Right renal pelvis (tissue), 4 donors: ENCODE data around the gene ERC2. TPM values are rescaled to one million over a fixed set of nuclear protein-coding genes. Genes with fewer than 3 reads are reported as not detected.

ENCODE experiments used
- DNase-seq, 4 donors: peaks; one replicate each; pipeline ENCODE4 v3.0.0-alpha.2; 2013; ENCODE audit warnings: low read depth in 4 of 4, low spot score in 3 of 4, missing footprints in 1 of 4
- polyA plus RNA-seq, 4 donors: library from polyadenylated mRNA; unstranded; fragments of 120-200 nt; gene quantifications; one replicate each; pipeline ENCODE4 v1.2.1, GENCODE V29; 2013; ENCODE audit not compliant: insufficient read length in 4 of 4

ERC2 gene
- polyA plus RNA-seq, 4 donors: 2.3 to 3.4 (median 3.0) TPM

DNA sequence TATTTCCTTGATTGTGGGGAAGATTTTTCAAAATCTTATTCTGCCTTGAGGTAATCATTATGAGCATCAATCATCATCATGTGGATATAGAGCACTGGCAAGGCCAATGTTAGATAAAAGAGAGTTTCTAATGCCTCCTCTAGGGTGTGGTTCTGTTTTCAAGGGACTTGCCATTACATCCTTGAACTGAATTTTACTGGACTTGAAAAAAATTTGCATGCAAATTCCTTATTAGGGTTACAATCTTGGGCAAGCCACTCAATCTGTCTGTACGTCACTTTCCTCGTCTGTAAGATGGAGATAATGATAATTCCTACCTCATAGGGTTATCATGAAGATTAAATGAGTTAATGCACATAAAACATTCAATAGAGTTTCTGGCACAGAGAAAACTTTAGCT is 825.0 kb downstream of the ERC2 start:
- DNase-seq: no peak

DNA sequence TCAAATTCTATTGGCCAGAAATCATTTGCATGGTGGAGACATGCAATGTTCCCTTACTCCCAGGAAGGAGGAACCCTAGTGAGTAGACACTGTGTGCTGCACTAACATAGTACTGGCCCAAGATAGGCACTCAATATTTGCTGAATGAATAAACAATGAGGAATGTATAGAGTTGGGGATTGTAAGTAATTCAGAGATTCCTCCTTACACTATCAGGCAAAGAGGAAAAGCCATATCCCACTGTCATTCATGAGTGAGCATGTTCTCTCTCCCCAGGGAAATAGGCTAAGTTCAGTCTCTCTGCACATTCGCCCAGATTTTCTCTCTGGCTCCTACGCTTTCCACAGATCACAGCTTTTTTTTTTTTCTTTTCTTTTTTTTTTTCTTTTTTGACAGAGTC is 826.3 kb downstream of the ERC2 start:
- no peak for DNase-seq

DNA sequence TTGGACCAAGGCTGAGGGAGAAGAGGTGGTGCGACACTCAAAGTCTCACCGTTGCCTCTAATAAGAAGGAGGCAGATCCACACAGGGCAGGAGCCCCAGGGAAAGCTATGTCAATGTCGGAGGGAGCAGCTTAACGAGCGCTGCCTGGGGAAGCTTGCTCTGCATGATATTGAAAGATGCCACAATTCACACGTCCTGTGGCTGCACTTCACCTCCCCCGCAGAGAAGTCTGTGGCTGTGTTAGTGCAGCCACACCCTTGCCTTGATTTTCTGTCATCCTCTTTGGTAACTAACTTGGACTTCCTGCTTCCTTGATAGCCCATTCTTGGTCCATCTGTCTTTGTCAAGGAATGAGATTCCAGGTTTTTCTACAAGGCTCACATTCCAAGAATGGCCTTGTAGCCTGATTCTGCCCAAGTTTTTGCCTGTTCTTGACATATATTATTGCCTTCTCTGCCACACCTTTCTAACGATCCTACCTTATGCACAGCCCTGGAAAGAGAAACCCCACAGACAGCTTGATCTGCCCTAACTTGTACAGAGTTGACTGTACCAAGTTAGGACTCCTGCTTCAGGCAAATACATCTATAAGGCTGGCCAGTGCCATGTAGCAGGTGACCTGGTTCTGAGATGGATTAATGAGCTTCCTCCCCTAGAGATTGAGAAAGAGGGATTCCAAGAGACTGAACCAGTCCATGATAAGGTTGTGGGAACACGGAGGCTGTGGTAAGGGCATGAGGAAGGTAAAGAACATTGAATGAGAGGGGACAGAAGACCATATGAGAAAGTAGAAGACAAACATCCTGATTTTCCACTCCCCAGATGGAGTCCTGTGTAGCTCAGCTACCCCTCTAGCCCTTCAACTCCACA is 828.1 kb downstream of the ERC2 start:
- DNase-seq: no peak

DNA sequence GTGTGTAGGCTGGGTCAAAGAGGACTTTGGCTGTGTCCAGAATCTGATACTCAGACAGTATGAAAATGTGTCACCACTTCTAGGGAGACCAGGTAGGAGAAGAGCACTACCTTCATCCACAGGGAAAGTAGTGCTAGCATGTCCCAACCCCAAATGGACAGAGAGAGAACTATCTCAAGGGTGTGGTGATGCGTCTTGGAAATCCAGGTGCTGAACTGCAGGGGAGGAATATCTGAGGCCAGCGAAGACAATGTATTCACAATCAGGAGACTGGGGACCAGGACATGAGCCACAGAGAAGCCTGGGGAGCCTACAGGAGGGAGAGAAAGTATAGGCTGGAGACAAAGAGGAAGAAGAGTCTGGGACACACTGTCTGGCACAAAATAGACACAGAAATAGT is 829.1 kb downstream of the ERC2 start:
- DNase-seq: no peak

- no peak for DNase-seq
Measured at GRCh38 chr3:55637906-55638638, 830.2 kb downstream of the ERC2 start.

- no peak for DNase-seq
Measured at GRCh38 chr3:55636300-55637195, 831.7 kb downstream of the ERC2 start.

- DNase-seq: no peak
Measured at GRCh38 chr3:55634345-55634744, 833.9 kb downstream of the ERC2 start.

DNA sequence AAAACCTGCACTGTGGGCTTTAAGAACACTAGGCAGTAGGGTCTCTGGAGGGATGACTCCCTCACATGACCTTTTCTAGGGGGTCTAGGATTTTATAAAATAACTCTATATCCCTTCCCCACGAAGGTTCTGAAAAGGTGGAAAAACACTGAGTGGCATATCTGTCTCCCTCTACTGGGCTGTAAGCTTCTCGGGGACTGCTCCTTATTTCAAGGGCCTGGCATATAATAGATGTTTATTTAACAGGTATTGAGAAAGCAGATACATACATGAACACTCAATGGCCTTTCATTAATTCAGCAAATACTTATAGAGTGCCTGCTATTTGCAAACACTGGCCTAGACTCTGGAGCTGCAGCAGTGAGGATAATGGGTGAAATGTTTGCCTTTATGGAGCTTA is 834.9 kb downstream of the ERC2 start:
- no peak for DNase-seq

- no peak for DNase-seq
Measured at GRCh38 chr3:55631766-55632331, 836.4 kb downstream of the ERC2 start.

- no peak for DNase-seq
Measured at GRCh38 chr3:55630921-55631299, 837.4 kb downstream of the ERC2 start.

GRCh38 chr3:55630280-55630920 is 837.9 kb downstream of the ERC2 start:
- no peak for DNase-seq

DNA sequence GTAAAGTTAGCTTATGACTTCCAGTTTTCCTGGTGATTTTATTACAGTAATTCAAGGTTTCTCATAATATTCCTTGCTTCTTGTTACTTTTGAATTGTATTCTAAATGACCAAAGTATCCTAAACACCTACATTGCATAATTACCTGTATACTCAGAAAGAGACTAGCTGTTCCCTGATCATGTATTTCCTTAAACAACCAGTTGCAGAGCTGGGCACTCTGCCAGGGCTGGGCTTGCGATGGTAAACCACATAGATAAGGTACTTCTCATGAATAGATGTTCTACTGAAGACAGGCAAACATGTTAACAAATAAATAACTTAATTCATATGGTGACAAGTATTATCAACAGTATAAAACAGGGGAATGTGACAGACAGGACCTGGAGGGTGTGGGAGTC is 838.8 kb downstream of the ERC2 start:
- no peak for DNase-seq

- no peak for DNase-seq
Measured at GRCh38 chr3:55626279-55626665, 842.0 kb downstream of the ERC2 start.

DNA sequence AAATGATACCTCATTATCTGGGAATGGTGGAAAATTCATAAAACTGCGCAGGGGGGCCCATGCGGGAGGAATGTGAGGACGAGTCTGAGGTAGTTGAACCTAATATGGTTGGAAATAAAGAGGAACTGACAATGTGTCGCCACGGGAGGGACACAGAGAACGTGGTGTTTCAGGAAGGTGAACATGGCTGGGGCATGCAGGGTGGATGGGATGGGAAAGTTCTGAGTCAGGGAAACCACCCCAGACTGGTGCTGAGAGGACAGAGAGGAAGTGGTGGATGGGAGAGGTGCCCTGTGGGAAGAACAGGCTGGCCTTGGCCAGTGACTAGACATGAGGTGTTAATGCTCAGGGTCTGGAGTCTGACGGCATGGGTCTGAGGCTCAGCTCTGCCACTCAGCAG is 844.0 kb downstream of the ERC2 start:
- DNase-seq: no peak

DNA sequence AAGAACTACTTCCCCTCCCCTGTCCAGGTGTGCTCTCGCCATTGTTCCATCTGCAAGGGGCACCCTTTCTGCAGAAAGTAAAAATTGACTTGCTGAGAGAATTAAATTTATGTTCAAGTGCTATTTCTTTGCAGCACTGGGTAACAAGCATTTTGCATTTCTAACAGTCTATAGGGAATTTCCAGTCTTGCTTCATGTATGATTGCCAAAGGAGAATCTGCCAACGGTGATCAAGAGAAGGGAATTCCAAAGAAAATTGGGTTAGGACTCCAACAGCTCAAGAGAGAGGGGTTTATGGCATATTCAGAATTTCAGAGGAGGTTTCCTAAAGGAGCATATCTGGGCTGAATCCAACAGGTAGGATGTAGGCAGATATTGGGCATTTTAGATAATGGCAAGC is 844.5 kb downstream of the ERC2 start:
- no peak for DNase-seq

DNA sequence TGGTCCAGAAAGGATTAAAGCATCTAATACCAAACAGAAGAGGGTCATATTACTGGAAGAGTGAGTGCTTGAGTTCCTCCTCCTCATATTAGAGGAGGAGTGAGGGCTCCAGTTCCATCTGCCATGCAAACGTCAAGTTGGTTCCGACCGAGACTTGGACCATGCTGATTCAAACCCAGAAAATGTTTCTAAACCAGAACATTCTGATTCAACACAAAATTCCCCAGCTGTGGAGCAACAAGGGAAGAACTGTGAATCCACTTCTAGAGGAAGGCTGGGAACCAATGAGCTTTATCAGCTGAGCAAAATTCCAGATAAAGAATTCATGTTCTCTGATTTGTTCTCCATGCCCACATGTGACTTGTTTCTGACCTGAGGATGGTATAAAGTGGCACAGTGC is 845.5 kb downstream of the ERC2 start:
- no peak for DNase-seq

DNA sequence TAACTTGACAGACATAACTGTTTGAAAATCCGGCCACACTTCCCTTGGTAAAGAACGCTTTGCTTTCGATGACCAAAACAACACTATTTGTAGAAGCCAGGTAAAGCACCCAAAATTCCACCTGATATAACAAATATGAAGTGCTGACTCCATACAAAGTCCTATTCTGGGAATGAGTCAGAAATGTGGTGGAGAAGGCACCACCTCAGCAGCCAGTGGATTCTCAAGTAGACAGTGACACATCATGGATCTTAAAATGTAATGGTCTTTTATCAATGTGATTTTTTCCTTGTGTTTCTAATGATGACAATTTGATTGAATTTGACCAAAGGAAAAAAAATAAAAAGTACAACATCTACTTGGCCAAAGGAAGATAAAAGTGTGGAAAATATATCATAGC is 846.2 kb downstream of the ERC2 start:
- DNase-seq: no peak

GRCh38 chr3:55621648-55622047 is 846.6 kb downstream of the ERC2 start:
- DNase-seq: no peak

GRCh38 chr3:55621026-55621422 is 847.2 kb downstream of the ERC2 start:
- DNase-seq: no peak

DNA sequence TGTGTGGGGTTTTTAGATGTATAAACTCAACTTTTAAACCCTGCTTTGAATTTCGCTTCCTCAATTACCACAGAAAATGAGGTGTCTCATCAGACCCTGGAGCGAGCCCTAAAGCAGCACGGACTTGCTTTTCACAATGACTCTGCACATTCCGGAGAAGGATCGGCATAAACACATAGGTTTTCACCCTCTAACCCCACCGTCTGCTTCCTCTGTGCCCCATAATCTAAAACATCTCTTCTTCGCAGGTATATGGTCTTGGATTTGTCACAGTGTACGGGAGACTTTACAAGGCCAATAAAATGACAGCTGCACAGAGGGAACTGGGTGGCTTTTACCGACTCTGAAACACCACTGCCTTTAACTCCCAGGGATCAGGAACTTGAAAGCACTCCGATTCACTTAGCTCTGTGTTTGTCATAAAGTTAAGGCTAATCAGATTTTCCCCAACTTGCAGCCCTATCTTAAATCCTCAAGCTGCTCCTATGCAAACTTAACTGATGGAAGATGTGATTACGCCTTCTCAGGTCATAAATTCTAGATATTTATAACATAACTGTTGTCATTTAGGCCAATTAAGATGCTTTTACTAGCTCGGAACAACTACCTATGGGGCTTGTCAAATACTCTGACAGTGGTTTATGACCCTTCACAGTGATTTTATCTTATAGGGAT is 847.8 kb downstream of the ERC2 start:
- DNase-seq: no peak
